HepG2 (cell line): ENCODE measurements around the gene ARMH1.

ENCODE experiments used
- FOSL1 ChIP-seq: sonication (generic); formaldehyde crosslinking; IDR thresholded peaks from 2 replicates; pipeline ENCODE4 v1.9.0; 2021; ENCODE audit warnings: missing genetic modification reagents, borderline replicate concordance
- IRF1 ChIP-seq: sonication (generic); formaldehyde crosslinking; IDR thresholded peaks from 2 replicates; pipeline ENCODE4 v1.4.0; 2020; ENCODE audit warnings: low read depth, mild to moderate bottlenecking, missing genetic modification reagents
- MAX ChIP-seq: IDR thresholded peaks from 2 replicates; pipeline ENCODE4 v1.6.1; 2012; ENCODE audit warnings: inconsistent platforms
- MIER3 ChIP-seq: IDR thresholded peaks from 2 replicates; pipeline ENCODE4 v1.6.1; 2016; ENCODE audit warnings: missing compliant biosample characterization, borderline replicate concordance
- MTF1 ChIP-seq: sonication (generic); formaldehyde crosslinking; IDR thresholded peaks from 2 replicates; pipeline ENCODE4 v1.5.0; 2020; ENCODE audit warnings: missing genetic modification reagents
- PHB2 ChIP-seq: fragments of 450-650 bp; IDR thresholded peaks from 2 replicates; pipeline ENCODE4 v1.6.1; 2018; ENCODE audit not compliant: partially characterized antibody
- PPARG ChIP-seq: conservative IDR thresholded peaks from 2 replicates; pipeline ENCODE4 v1.6.1; 2016; ENCODE audit warnings: missing biosample characterization, missing genetic modification reagents
- RERE ChIP-seq: IDR thresholded peaks from 2 replicates; pipeline ENCODE4 v1.6.1; 2016; ENCODE audit warnings: low read depth, missing genetic modification reagents, missing compliant biosample characterization
- SP1 ChIP-seq, 2 experiments: fragments of 450-650 bp in 1 of 2; sonication (generic) in 1 of 2; formaldehyde crosslinking in 1 of 2; IDR thresholded peaks; 2 replicates each; pipeline versions ENCODE4 v1.4.0 to v1.6.1; 2016 to 2020; ENCODE audit warnings: missing genetic modification reagents in 1 of 2
- ZNF138 ChIP-seq: sonication (generic); formaldehyde crosslinking; IDR thresholded peaks from 2 replicates; pipeline ENCODE4 v1.5.0; 2020; ENCODE audit warnings: mild to moderate bottlenecking, low read depth, missing genetic modification reagents
- ZNF383 ChIP-seq: sonication (generic); formaldehyde crosslinking; IDR thresholded peaks from 2 replicates; pipeline ENCODE4 v1.4.0; 2020; ENCODE audit warnings: missing genetic modification reagents, mild to moderate bottlenecking, borderline replicate concordance
- ZNF547 ChIP-seq: sonication (generic); formaldehyde crosslinking; IDR thresholded peaks from 2 replicates; pipeline ENCODE4 v1.5.1; 2020; ENCODE audit warnings: mild to moderate bottlenecking, missing genetic modification reagents

- TF ChIP-seq MTF1 (CRISPR knock-in tag) (no peak), ZNF547 (CRISPR knock-in tag) (no peak), ZNF383 (CRISPR knock-in tag) (no peak), MAX (no peak), PHB2 (no peak), PPARG (CRISPR knock-in tag) (no peak), FOSL1 (CRISPR knock-in tag) (no peak), RERE (CRISPR knock-in tag) (no peak), SP1 (IDR thresholded peaks at IDR 0.05) (no peak), SP1 (CRISPR knock-in tag; IDR thresholded peaks at IDR 0.05) (no peak), ZNF138 (CRISPR knock-in tag) (no peak), MIER3 (no peak), IRF1 (CRISPR knock-in tag) (no peak)
Observed at GRCh38 chr1:44705938-44706337, 31.4 kb downstream of the ARMH1 start.
